ENCODE data around the gene ATP11B. TPM values are rescaled to one million over a fixed set of nuclear protein-coding genes. Genes with fewer than 3 reads are reported as not detected.
A peak's percentile ranks its signal among the peaks of the same experiment; 100 is the strongest.

ATP11B gene
- total RNA-seq, 6 experiments from 2014 or later: 43.9 to 60.5 (median 51.5) TPM

- Mint-ChIP-seq H3K27ac (peak overlapping the region; percentile 49; the same call in 1 of the 2 replicates), H3K9me3 (no peaks in the 10 kb centered on the region), H3K4me1 (ENCODE audit: low read depth) (peaks cover 7% of the 10 kb centered on the region), H3K4me3 (no peak overlapping the region), H3K27me3 (ENCODE audit: insufficient read depth) (no peaks in the 10 kb centered on the region), H3K36me3 (ENCODE audit: low read depth) (no peaks in the 10 kb centered on the region; the same call in 1 of the 2 replicates)
- no peak for DNase-seq
- no peak for TF ChIP-seq CTCF (IDR thresholded peaks at IDR 0.05)
Observed at GRCh38 chr3:182879031-182879611, 85.8 kb downstream of the ATP11B start.

GRCh38 chr3:182886497-182886896, 93.2 kb downstream of the ATP11B start:
- DNase-seq: peak; percentile 8
- H3K9me3 Mint-ChIP-seq: no peaks in the 10 kb centered on the region
- H3K27ac Mint-ChIP-seq: no peak overlapping the region
- peaks cover 20% of the 10 kb centered on the region for H3K4me1 Mint-ChIP-seq (ENCODE audit: low read depth)
- no peaks in the 10 kb centered on the region for H3K27me3 Mint-ChIP-seq (ENCODE audit: insufficient read depth)
- H3K4me3 Mint-ChIP-seq: peak overlapping the region; percentile 8; the same call in 1 of the 2 replicates
- no peak for TF ChIP-seq CTCF (IDR thresholded peaks at IDR 0.05)
- 0 out of 2 replicates have a peak, but pooled peaks cover 5% of the 10 kb centered on the region for H3K36me3 Mint-ChIP-seq (ENCODE audit: low read depth)

- no peak for TF ChIP-seq CTCF (IDR thresholded peaks at IDR 0.05)
- peaks cover 20% of the 10 kb centered on the region for H3K4me1 Mint-ChIP-seq (ENCODE audit: low read depth)
- no peak overlapping the region for H3K27ac Mint-ChIP-seq
- H3K9me3 Mint-ChIP-seq: no peaks in the 10 kb centered on the region
- H3K36me3 Mint-ChIP-seq (ENCODE audit: low read depth): peaks cover 14% of the 10 kb centered on the region
- no peaks in the 10 kb centered on the region for H3K27me3 Mint-ChIP-seq (ENCODE audit: insufficient read depth)
- H3K4me3 Mint-ChIP-seq: no peak overlapping the region
- DNase-seq: no peak
Observed at GRCh38 chr3:182889948-182890629, 96.8 kb downstream of the ATP11B start.

- TF ChIP-seq CTCF (IDR thresholded peaks at IDR 0.05): no peak
- H3K4me1 Mint-ChIP-seq (ENCODE audit: low read depth): peaks cover 9% of the 10 kb centered on the region
- H3K4me3 Mint-ChIP-seq: no peak overlapping the region
- H3K27me3 Mint-ChIP-seq (ENCODE audit: insufficient read depth): no peaks in the 10 kb centered on the region
- H3K36me3 Mint-ChIP-seq (ENCODE audit: low read depth): peaks cover 17% of the 10 kb centered on the region
- no peak for DNase-seq
- no peak overlapping the region for H3K27ac Mint-ChIP-seq
- no peaks in the 10 kb centered on the region for H3K9me3 Mint-ChIP-seq
Observed at GRCh38 chr3:182891364-182891763, 98.1 kb downstream of the ATP11B start.

- Mint-ChIP-seq H3K36me3 (ENCODE audit: low read depth) (peaks cover 17% of the 10 kb centered on the region), H3K9me3 (no peaks in the 10 kb centered on the region), H3K4me1 (ENCODE audit: low read depth) (no peaks in the 10 kb centered on the region; the same call in 1 of the 2 replicates), H3K4me3 (no peak overlapping the region), H3K27me3 (ENCODE audit: insufficient read depth) (no peaks in the 10 kb centered on the region), H3K27ac (no peak overlapping the region)
- no peak for TF ChIP-seq CTCF (IDR thresholded peaks at IDR 0.05)
- DNase-seq: no peak
Observed at GRCh38 chr3:182892226-182892625, 98.9 kb downstream of the ATP11B start.

All from HFFc6 (cell line).